ENCODE measurements around the gene PHIP.

GRCh38 chr6:79042088-79042798, 35.8 kb downstream of the PHIP start:
- TF ChIP-seq CTCF (IDR thresholded peaks at IDR 0.05; ENCODE audit: low read depth, low read length, poor library complexity, severe bottlenecking) (no peak), EZH2phosphoT487 (IDR thresholded peaks at IDR 0.05; ENCODE audit: borderline replicate concordance, low read length) (no peak)
